Bronchial epithelial cell (primary cell): ENCODE data around the gene COBL. TPM values are rescaled to one million over a fixed set of nuclear protein-coding genes. Genes with fewer than 3 reads are reported as not detected.
A peak's percentile ranks its signal among the peaks of the same experiment; 100 is the strongest.

Source experiments
- DNase-seq: peaks from one replicate; pipeline ENCODE4 v3.0.0-alpha.2; 2010; ENCODE audit warnings: low read depth
- FAIRE-seq: peaks from 2 replicates; lab custom pipeline; 2011; peaks lifted over from hg19 to GRCh38; lab: Jason Lieb, UNC
- H3K27me3 ChIP-seq: 2 replicates; pipeline ENCODE4 v1.5.1; 2011; ENCODE audit warnings: low read length; ENCODE audit not compliant: control insufficient read depth, insufficient read depth
- H3K36me3 ChIP-seq: 2 replicates; pipeline ENCODE4 v1.5.1; 2011; ENCODE audit warnings: low read length; ENCODE audit not compliant: control insufficient read depth, insufficient read depth
- H3K4me3 ChIP-seq: 2 replicates; pipeline ENCODE4 v1.5.1; 2011; ENCODE audit warnings: mild to moderate bottlenecking, low read depth, low read length, control low read depth
- CTCF ChIP-seq: IDR thresholded peaks from 2 replicates; pipeline ENCODE4 v1.5.1; 2011; ENCODE audit warnings: mild to moderate bottlenecking, moderate library complexity, low read length, control low read depth, inconsistent platforms; ENCODE audit not compliant: insufficient read depth, severe bottlenecking
- total RNA-seq: library from RNA; depleted of rRNA; stranded (reverse); fragments of >200 nt; gene quantifications from 2 replicates; pipeline ENCODE4 v1.2.1, GENCODE V29; 2014

COBL gene
- total RNA-seq, 1 donor from 2014 or later = 1.1 TPM

GRCh38 chr7:51235593-51236313 is 80.9 kb downstream of the COBL start:
- FAIRE-seq (peak; percentile 73), DNase-seq (no peak)
- H3K27me3 ChIP-seq = peaks cover 2% of the 10 kb centered on the region
- H3K36me3 ChIP-seq = no peaks in the 10 kb centered on the region
- TF ChIP-seq CTCF = no peak
- no peak overlapping the region for H3K4me3 ChIP-seq

GRCh38 chr7:51234609-51235308 is 81.8 kb downstream of the COBL start:
- no peak for DNase-seq
- TF ChIP-seq CTCF = no peak

GRCh38 chr7:51234139-51234538 is 82.5 kb downstream of the COBL start:
- peaks cover 2% of the 10 kb centered on the region for H3K27me3 ChIP-seq
- FAIRE-seq = no peak

More at GRCh38 chr7:51234609-51235308, 81.8 kb downstream of the COBL start:
- no peak for FAIRE-seq
- Histone ChIP-seq H3K36me3 (no peaks in the 10 kb centered on the region), H3K4me3 (no peak overlapping the region), H3K27me3 (peaks cover 2% of the 10 kb centered on the region)

GRCh38 chr7:51233374-51233773 is 83.2 kb downstream of the COBL start:
- Histone ChIP-seq H3K36me3 (no peaks in the 10 kb centered on the region), H3K4me3 (no peak overlapping the region), H3K27me3 (peaks cover 2% of the 10 kb centered on the region)
- no peak for TF ChIP-seq CTCF
- no peak for DNase-seq
- no peak for FAIRE-seq

More at GRCh38 chr7:51234139-51234538, 82.5 kb downstream of the COBL start:
- H3K36me3 ChIP-seq = no peaks in the 10 kb centered on the region
- TF ChIP-seq CTCF = no peak
- no peak for DNase-seq
- no peak overlapping the region for H3K4me3 ChIP-seq

- TF ChIP-seq CTCF = no peak
- DNase-seq = no peak
- FAIRE-seq = no peak
- Histone ChIP-seq H3K27me3 (no peaks in the 10 kb centered on the region), H3K36me3 (no peaks in the 10 kb centered on the region), H3K4me3 (no peak overlapping the region)
Measured at GRCh38 chr7:51230723-51231122, 85.9 kb downstream of the COBL start.

- FAIRE-seq = peak; percentile 58
- TF ChIP-seq CTCF = no peak
Measured at GRCh38 chr7:51230324-51230625, 86.3 kb downstream of the COBL start.

More at GRCh38 chr7:51230324-51230625, 86.3 kb downstream of the COBL start:
- Histone ChIP-seq H3K36me3 (no peaks in the 10 kb centered on the region), H3K4me3 (no peak overlapping the region), H3K27me3 (no peaks in the 10 kb centered on the region)
- no peak for DNase-seq
